Psoas muscle (tissue), 8 donors: Measurements from ENCODE around the gene COL23A1. TPM values are rescaled to one million over a fixed set of nuclear protein-coding genes. Genes with fewer than 3 reads are reported as not detected.

ENCODE experiments used
- ATAC-seq, 4 donors: fragments of 200-7000 bp; cut with Tn5 transposase; one replicate each; pipeline ENCODE4 v1.9.1; 2020; ENCODE audit warnings: moderate library complexity in 3 of 4, mild to moderate bottlenecking in 2 of 4
- DNase-seq, 2 donors: peaks; one replicate each; pipeline ENCODE4 v3.0.0-alpha.2; 2020
- H3K27ac ChIP-seq: fragments of 200-600 bp; one replicate; pipeline ENCODE4 v1.8.0; 2022
- H3K27me3 ChIP-seq, 3 donors: fragments of 200-600 bp in 1 of 3; one replicate each; pipeline versions ENCODE4 v1.6.1 to v1.8.0; 2013 to 2022; ENCODE audit warnings: low read length in 2 of 3, mild to moderate bottlenecking in 2 of 3, moderate library complexity in 1 of 3; ENCODE audit not compliant: insufficient read depth in 3 of 3
- H3K36me3 ChIP-seq, 2 donors: fragments of 200-600 bp in 1 of 2; one replicate each; pipeline versions ENCODE4 v1.6.1 to v1.8.0; 2013 to 2022; ENCODE audit warnings: low read depth in 1 of 2, mild to moderate bottlenecking in 1 of 2, moderate library complexity in 1 of 2; ENCODE audit not compliant: insufficient read depth in 1 of 2
- H3K4me1 ChIP-seq: fragments of 200-600 bp; one replicate; pipeline ENCODE4 v1.8.0; 2022
- H3K4me3 ChIP-seq: fragments of 200-600 bp; one replicate; pipeline ENCODE4 v1.8.0; 2022; ENCODE audit warnings: mild to moderate bottlenecking
- H3K9me3 ChIP-seq: fragments of 200-600 bp; one replicate; pipeline ENCODE4 v1.8.0; 2022
- CTCF ChIP-seq: fragments of 200-600 bp; IDR thresholded peaks from one replicate; pipeline ENCODE4 v1.8.0; 2022; ENCODE audit warnings: antibody characterized with exemption
- WGBS, 3 donors: extraction: QIAGEN DNeasy Blood & Tissue Kit; methylation state at CpG; one replicate each; pipeline versions ENCODE4 v1.1.6 to v1.1.7; 2013; 5-methylcytosine and 5-hydroxymethylcytosine counted together
- intact Hi-C, 2 donors: fragments of 100-400 bp; cut with DNase I; formaldehyde crosslinking; loops; one replicate each; pipeline versions ENCODE4 v1.11.0 to v1.14.2; 2022
- polyA plus RNA-seq, 3 donors: library from polyadenylated mRNA; stranded (reverse); fragments of 200-250 nt; gene quantifications; one replicate each; pipeline ENCODE4 v1.2.3, GENCODE V29; 2013
- total RNA-seq, 4 donors: library from RNA; stranded (reverse); fragmentation: NEBNext Ultra II Directional in 2 of 4; extraction: Animal tissue kit (Norgen Biotek cat#: 25700) in 2 of 4; gene quantifications; one replicate each; pipeline versions ENCODE4 v1.2.1 to v1.2.4, GENCODE V29; 2021 to 2023
- donor health status: healthy with polysubstance abuse.
- donor health status: DM: no; HTN: no; CAD: no; lungs with moderate emphysema.
- donor health status: Bipolar disorder and iron deficiency.
- donor health status: healthy.
- donor health status: DM: yes; HTN: yes; CAD: no.
- donor health status: DM: no; HTN: no; CAD: no.
- donor health status: DM: no; HTN: no; CAD: no.
- donor health status: DM: yes; HTN: yes; CAD: no.

COL23A1 gene
- total and polyA plus RNA-seq, 7 donors: 0.66 to 3.0 (median 1.2) TPM

- H3K4me3 ChIP-seq: no peak overlapping the region
- 75 to 78% (median 75%) methylated on average over 15 of the region's 15 CpGs for WGBS, 3 donors
- DNase-seq: no peak
- intact Hi-C loops: loop anchor here in 1 of 2 donors (10.0 kb wide), 1 partner anchor 296 kb away; no protein-coding TSS in a partner anchor
- no peak for TF ChIP-seq CTCF
- no peak for ATAC-seq
- H3K27ac ChIP-seq: no peak overlapping the region
- no peaks in the 10 kb centered on the region for H3K9me3 ChIP-seq
- H3K4me1 ChIP-seq: no peaks in the 10 kb centered on the region
- H3K36me3 ChIP-seq: no peaks in the 10 kb centered on the region
- H3K27me3 ChIP-seq: peaks cover 0 to 39% (median 14%) of the 10 kb centered on the region in 3 donors
Measured at GRCh38 chr5:178580271-178580955, 9.8 kb downstream of the COL23A1 start.

GRCh38 chr5:178577944-178578343, 12.2 kb downstream of the COL23A1 start:
- Histone ChIP-seq H3K27ac (no peak overlapping the region), H3K27me3 (peaks cover 0 to 60% (median 15%) of the 10 kb centered on the region in 3 donors), H3K4me3 (no peak overlapping the region), H3K9me3 (no peaks in the 10 kb centered on the region), H3K4me1 (no peaks in the 10 kb centered on the region), H3K36me3 (no peaks in the 10 kb centered on the region)
- intact Hi-C loops: no loop called here
- TF ChIP-seq CTCF: no peak
- WGBS, 3 donors: 83 to 88% (median 83%) methylated on average over 7 of the region's 7 CpGs
- DNase-seq (no peak), ATAC-seq (peak in 1 of 4 donors; percentile 10)

- Histone ChIP-seq H3K4me3 (peak overlapping the region; percentile 34), H3K9me3 (no peaks in the 10 kb centered on the region), H3K27ac (no peak overlapping the region), H3K36me3 (no peaks in the 10 kb centered on the region), H3K27me3 (peaks cover 0 to 60% (median 15%) of the 10 kb centered on the region in 3 donors), H3K4me1 (no peaks in the 10 kb centered on the region)
- WGBS, 3 donors: 49 to 65% (median 58%) methylated on average over 30 to 31 of the region's 31 CpGs
- no peak for TF ChIP-seq CTCF
- intact Hi-C loops: no loop called here
- peak in 1 of 4 donors; percentile 13 for ATAC-seq
- DNase-seq: no peak
Measured at GRCh38 chr5:178577376-178577839, 12.8 kb downstream of the COL23A1 start.

- DNase-seq: no peak
- peak in 3 of 4 donors; percentile 33 to 66 (median 43) for ATAC-seq
- Histone ChIP-seq H3K27ac (no peak overlapping the region), H3K27me3 (peaks cover 0 to 60% (median 15%) of the 10 kb centered on the region in 3 donors), H3K4me1 (no peaks in the 10 kb centered on the region), H3K4me3 (peak overlapping the region; percentile 34), H3K9me3 (no peaks in the 10 kb centered on the region), H3K36me3 (no peaks in the 10 kb centered on the region)
- no peak for TF ChIP-seq CTCF
- WGBS, 3 donors: 3 to 8% (median 3%) methylated on average over 49 to 92 of the region's 92 CpGs
- intact Hi-C loops: no loop called here
Measured at GRCh38 chr5:178576591-178577351, 13.4 kb downstream of the COL23A1 start.
